ENCODE measurements around the gene RNF223. TPM values are rescaled to one million over a fixed set of nuclear protein-coding genes. Genes with fewer than 3 reads are reported as not detected.

RNF223 gene
- polyA plus RNA-seq, 3 donors: 0.30 to 0.82 (median 0.39) TPM

- no peak for DNase-seq (ENCODE audit: extremely low read depth in 1 of 11, low read depth in 9 of 11, low spot score in 4 of 11)
Observed at GRCh38 chr1:1054099-1054700, 19.9 kb downstream of the RNF223 start.

DNA sequence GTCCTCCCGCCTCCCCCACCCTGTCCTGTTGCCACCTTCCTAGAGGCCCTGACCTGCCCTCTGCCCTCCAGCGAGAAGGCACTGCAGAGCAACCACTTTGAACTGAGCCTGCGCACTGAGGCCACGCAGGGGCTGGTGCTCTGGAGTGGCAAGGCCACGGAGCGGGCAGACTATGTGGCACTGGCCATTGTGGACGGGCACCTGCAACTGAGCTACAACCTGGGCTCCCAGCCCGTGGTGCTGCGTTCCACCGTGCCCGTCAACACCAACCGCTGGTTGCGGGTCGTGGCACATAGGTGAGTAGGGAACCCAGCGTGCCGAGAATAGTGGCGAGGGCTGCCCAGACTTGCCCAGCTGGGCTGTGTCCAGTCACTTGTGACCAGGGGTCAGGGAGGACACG, 20.4 kb downstream of the RNF223 start:
- DNase-seq (ENCODE audit: extremely low read depth in 1 of 11, low read depth in 9 of 11, low spot score in 4 of 11): no peak

DNA sequence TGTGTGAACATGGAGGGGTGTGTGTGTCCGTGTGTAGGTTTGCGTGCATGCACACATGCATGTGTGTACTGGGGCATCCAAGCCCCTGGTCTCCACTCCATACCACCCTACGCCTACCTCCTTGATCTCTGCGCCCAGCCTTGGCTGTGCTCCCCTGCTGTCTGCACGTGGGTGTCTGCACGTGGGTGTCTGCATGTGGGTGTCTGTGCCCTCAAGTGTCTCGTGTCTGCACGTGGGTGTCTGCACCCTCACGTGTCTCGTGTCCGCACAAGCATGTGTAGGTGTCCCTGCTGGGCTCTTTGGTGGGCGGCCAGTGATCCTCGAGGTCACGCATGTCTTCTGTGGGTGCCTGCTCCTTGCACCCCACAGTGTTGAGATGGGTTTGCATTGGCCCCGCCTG, 21.1 kb downstream of the RNF223 start:
- DNase-seq (ENCODE audit: extremely low read depth in 1 of 11, low read depth in 9 of 11, low spot score in 4 of 11): no peak

DNA sequence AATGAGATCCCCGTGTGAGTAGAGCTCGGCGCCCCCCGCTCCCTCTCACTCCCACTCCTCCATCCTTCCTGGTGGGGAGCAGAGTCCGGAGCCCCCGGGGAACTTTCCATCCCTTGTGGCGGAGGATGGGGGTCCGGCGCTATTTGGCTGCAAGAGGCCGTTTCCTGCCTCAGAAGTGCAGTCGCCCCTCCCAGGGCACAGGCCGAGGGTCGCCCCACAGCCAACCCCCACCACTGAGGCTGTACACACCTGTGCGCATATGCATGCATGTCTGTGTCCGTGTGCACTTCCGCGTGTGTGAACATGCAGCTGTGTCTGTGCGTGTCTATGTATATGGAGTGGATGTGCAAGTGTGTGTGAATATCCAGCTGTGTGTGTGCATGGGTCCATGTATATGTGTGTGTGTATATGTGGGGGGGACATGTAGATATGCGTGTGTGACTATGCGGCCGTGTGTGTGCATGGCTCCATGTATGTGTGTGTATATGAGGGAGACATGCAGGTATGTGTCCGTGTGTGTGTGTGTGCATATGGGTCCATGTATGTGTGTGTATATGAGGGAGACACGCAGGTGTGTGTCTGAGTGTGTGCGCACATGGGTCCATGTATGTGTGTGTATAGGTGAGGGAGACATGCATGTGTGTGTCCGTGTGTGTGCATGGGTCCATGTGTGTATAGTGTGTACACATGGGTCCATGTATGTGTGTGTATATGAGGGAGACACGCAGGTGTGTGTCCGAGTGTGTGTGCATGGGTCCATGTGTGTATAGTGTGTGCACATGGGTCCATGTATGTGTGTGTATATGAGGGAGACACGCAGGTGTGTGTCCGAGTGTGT, 21.9 kb downstream of the RNF223 start:
- no peak for DNase-seq (ENCODE audit: extremely low read depth in 1 of 11, low read depth in 9 of 11, low spot score in 4 of 11)

DNA sequence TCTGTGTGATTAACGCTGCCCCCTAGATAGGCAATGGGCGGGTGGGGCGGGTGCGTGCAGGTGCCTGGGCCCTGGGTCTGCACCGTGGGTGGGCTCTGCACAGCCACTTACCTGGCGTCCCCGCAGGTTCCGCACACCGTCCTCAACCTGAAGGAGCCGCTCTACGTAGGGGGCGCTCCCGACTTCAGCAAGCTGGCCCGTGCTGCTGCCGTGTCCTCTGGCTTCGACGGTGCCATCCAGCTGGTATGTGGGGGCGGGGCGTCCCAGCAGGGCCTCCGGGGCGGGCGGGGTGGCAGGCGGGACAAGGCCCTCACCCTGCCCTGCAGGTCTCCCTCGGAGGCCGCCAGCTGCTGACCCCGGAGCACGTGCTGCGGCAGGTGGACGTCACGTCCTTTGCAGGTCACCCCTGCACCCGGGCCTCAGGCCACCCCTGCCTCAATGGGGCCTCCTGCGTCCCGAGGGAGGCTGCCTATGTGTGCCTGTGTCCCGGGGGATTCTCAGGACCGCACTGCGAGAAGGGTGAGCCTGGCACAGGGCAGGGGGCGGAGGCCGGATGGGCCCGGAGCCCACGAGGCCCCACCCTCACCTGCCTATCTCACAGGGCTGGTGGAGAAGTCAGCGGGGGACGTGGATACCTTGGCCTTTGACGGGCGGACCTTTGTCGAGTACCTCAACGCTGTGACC, 22.8 kb downstream of the RNF223 start:
- DNase-seq (ENCODE audit: extremely low read depth in 1 of 11, low read depth in 9 of 11, low spot score in 4 of 11): no peak

- DNase-seq (ENCODE audit: extremely low read depth in 1 of 11, low read depth in 9 of 11, low spot score in 4 of 11): no peak
Observed at GRCh38 chr1:1050577-1051052, 23.5 kb downstream of the RNF223 start.

DNA sequence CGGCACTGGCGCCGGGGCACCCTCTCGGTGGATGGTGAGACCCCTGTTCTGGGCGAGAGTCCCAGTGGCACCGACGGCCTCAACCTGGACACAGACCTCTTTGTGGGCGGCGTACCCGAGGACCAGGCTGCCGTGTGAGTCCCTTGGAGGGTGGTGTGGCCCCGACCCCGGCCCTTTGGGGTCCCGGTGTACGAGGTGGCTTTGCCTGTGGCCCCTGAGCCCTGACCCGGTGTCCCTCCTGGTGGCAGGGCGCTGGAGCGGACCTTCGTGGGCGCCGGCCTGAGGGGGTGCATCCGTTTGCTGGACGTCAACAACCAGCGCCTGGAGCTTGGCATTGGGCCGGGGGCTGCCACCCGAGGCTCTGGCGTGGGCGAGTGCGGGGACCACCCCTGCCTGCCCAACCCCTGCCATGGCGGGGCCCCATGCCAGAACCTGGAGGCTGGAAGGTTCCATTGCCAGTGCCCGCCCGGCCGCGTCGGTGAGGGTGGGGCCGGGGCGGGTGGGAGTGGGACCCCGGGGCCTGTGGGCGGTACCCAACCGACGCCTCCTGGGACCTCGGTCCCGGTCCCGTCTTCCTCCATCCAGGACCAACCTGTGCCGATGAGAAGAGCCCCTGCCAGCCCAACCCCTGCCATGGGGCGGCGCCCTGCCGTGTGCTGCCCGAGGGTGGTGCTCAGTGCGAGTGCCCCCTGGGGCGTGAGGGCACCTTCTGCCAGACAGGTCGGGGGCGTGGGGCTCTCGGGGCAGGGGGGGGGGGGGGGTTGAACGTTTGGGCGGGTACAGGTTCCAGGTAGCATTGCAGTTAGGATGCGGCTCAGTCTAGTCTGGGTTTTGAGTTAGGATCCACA, 24.6 kb downstream of the RNF223 start:
- no peak for DNase-seq (ENCODE audit: extremely low read depth in 1 of 11, low read depth in 9 of 11, low spot score in 4 of 11)

- DNase-seq (ENCODE audit: extremely low read depth in 1 of 11, low read depth in 9 of 11, low spot score in 4 of 11): no peak
Observed at GRCh38 chr1:1048765-1049164, 25.3 kb downstream of the RNF223 start.

GRCh38 chr1:1047963-1048362, 26.1 kb downstream of the RNF223 start:
- no peak for DNase-seq (ENCODE audit: extremely low read depth in 1 of 11, low read depth in 9 of 11, low spot score in 4 of 11)

DNA sequence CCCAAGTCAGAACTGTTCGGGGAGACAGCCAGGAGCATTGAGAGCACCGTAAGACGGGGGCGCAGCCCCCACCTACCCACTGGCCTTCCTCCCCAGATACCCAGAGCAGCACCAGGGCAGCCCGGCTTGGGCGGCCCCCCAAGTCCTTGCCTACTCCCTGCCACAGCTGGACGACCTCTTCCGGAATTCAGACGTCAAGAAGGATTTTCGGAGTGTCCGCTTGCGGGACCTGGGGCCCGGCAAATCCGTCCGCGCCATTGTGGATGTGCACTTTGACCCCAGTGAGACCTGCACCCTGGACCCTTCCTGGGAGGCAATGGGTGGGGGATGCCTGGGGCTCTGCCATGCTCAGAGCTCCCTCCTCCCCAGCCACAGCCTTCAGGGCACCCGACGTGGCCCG, 26.7 kb downstream of the RNF223 start:
- DNase-seq (ENCODE audit: extremely low read depth in 1 of 11, low read depth in 9 of 11, low spot score in 4 of 11): no peak

GRCh38 chr1:1046767-1047166, 27.3 kb downstream of the RNF223 start:
- DNase-seq (ENCODE audit: extremely low read depth in 1 of 11, low read depth in 9 of 11, low spot score in 4 of 11): no peak

- DNase-seq (ENCODE audit: extremely low read depth in 1 of 11, low read depth in 9 of 11, low spot score in 4 of 11): no peak
Observed at GRCh38 chr1:1046243-1046642, 27.9 kb downstream of the RNF223 start.

GRCh38 chr1:1045129-1045528, 29.0 kb downstream of the RNF223 start:
- DNase-seq (ENCODE audit: extremely low read depth in 1 of 11, low read depth in 9 of 11, low spot score in 4 of 11): no peak

- no peak for DNase-seq (ENCODE audit: extremely low read depth in 1 of 11, low read depth in 9 of 11, low spot score in 4 of 11)
Observed at GRCh38 chr1:1044455-1045078, 29.5 kb downstream of the RNF223 start.

GRCh38 chr1:1043921-1044320, 30.2 kb downstream of the RNF223 start:
- no peak for DNase-seq (ENCODE audit: extremely low read depth in 1 of 11, low read depth in 9 of 11, low spot score in 4 of 11)

DNA sequence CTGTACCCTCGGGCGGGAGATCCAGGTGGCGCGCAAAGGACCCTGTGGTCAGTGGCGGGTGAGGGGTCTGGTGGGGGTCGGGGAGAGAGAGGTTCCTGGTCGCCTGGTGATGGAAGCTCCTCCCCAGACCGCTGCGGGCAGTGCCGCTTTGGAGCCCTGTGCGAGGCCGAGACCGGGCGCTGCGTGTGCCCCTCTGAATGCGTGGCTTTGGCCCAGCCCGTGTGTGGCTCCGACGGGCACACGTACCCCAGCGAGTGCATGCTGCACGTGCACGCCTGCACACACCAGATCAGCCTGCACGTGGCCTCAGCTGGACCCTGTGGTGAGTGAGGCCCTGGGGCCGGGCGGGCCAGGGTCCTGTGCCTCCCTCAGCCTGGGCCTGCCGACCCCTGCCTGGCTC, 30.7 kb downstream of the RNF223 start:
- no peak for DNase-seq (ENCODE audit: extremely low read depth in 1 of 11, low read depth in 9 of 11, low spot score in 4 of 11)

GRCh38 chr1:1042835-1043234, 31.3 kb downstream of the RNF223 start:
- no peak for DNase-seq (ENCODE audit: extremely low read depth in 1 of 11, low read depth in 9 of 11, low spot score in 4 of 11)

DNA sequence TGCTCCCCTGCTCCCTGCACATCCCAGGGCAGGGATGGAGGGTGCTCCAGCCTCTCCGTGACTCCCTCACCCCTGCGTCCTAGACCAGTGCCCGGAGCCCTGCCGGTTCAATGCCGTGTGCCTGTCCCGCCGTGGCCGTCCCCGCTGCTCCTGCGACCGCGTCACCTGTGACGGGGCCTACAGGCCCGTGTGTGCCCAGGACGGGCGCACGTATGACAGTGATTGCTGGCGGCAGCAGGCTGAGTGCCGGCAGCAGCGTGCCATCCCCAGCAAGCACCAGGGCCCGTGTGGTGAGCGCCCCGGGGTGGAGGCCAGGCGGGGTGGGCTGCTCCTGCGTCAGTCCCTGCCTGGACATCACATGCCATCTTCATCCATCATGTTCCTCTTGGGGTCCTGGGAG, 32.2 kb downstream of the RNF223 start:
- DNase-seq (ENCODE audit: extremely low read depth in 1 of 11, low read depth in 9 of 11, low spot score in 4 of 11): no peak

- no peak for DNase-seq (ENCODE audit: extremely low read depth in 1 of 11, low read depth in 9 of 11, low spot score in 4 of 11)
Observed at GRCh38 chr1:1041092-1041523, 33.0 kb downstream of the RNF223 start.

Data from renal cortex interstitium (tissue), 11 donors.